C4-2B (cell line): ENCODE results near the gene MAP10.

ENCODE experiments used
- CTCF ChIP-seq: fragments of 450-650 bp; conservative IDR thresholded peaks from 2 replicates; pipeline ENCODE4 v1.5.1; 2017; ENCODE audit warnings: mild to moderate bottlenecking
- ZFX ChIP-seq: fragments of 450-650 bp; IDR thresholded peaks from 2 replicates; pipeline ENCODE4 v1.6.1; 2017

- TF ChIP-seq CTCF (no peak), ZFX (no peak)
These were observed 7.9 kb downstream of the MAP10 start for GRCh38 chr1:232813097-232813496.
